Neutrophil (primary cell): ENCODE data around the gene BRF1.

Source experiments
- H3K27ac ChIP-seq: fragments of 200-600 bp; sonication (generic); 2 replicates; pipeline ENCODE4 v1.5.1; 2016; ENCODE audit warnings: mild to moderate bottlenecking, moderate library complexity
- H3K27me3 ChIP-seq: fragments of 200-600 bp; sonication (generic); 2 replicates; pipeline ENCODE4 v1.6.0; 2016; ENCODE audit warnings: mild to moderate bottlenecking
- H3K36me3 ChIP-seq: fragments of 200-600 bp; sonication (generic); 2 replicates; pipeline ENCODE4 v1.5.1; 2017
- H3K4me1 ChIP-seq, 2 experiments: fragments of 200-600 bp in 1 of 2; sonication (generic) in 1 of 2; 1 replicate in 1 of 2; 2 replicates in 1 of 2; pipeline versions ENCODE4 v1.5.1 to v1.6.1; 2013 to 2016; ENCODE audit warnings: low read depth in 1 of 2, low read length in 1 of 2, mild to moderate bottlenecking in 1 of 2, moderate library complexity in 1 of 2; ENCODE audit not compliant: control insufficient read depth in 1 of 2, insufficient read depth in 1 of 2
- H3K4me3 ChIP-seq, 2 experiments: fragments of 200-600 bp in 1 of 2; sonication (generic) in 1 of 2; 1 replicate in 1 of 2; 2 replicates in 1 of 2; pipeline ENCODE4 v1.5.1; 2013 to 2016; ENCODE audit warnings: low read depth in 1 of 2, low read length in 1 of 2, mild to moderate bottlenecking in 1 of 2, moderate library complexity in 1 of 2
- H3K9me3 ChIP-seq: fragments of 200-600 bp; sonication (generic); 2 replicates; pipeline ENCODE4 v1.5.1; 2016
- TF ChIP-seq, protein P1 (sequence below): fragments of 200-600 bp; sonication (generic); IDR thresholded peaks from 2 replicates; pipeline ENCODE4 v1.5.1; 2016; ENCODE audit warnings: antibody characterized with exemption

BRF1 gene

GRCh38 chr14:105286759-105287144, 14.0 kb downstream of the BRF1 start:
- no peak overlapping the region for H3K4me3 ChIP-seq
- TF ChIP-seq, protein P1, sequence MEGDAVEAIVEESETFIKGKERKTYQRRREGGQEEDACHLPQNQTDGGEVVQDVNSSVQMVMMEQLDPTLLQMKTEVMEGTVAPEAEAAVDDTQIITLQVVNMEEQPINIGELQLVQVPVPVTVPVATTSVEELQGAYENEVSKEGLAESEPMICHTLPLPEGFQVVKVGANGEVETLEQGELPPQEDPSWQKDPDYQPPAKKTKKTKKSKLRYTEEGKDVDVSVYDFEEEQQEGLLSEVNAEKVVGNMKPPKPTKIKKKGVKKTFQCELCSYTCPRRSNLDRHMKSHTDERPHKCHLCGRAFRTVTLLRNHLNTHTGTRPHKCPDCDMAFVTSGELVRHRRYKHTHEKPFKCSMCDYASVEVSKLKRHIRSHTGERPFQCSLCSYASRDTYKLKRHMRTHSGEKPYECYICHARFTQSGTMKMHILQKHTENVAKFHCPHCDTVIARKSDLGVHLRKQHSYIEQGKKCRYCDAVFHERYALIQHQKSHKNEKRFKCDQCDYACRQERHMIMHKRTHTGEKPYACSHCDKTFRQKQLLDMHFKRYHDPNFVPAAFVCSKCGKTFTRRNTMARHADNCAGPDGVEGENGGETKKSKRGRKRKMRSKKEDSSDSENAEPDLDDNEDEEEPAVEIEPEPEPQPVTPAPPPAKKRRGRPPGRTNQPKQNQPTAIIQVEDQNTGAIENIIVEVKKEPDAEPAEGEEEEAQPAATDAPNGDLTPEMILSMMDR, result no peak
- peaks cover 12% of the 10 kb centered on the region for H3K27me3 ChIP-seq
- no peaks in the 10 kb centered on the region for H3K9me3 ChIP-seq
- no peaks in the 10 kb centered on the region for H3K36me3 ChIP-seq
- no peak overlapping the region for H3K27ac ChIP-seq
- peaks cover 10 to 13% of the 10 kb centered on the region in 2 experiments for H3K4me1 ChIP-seq

DNA sequence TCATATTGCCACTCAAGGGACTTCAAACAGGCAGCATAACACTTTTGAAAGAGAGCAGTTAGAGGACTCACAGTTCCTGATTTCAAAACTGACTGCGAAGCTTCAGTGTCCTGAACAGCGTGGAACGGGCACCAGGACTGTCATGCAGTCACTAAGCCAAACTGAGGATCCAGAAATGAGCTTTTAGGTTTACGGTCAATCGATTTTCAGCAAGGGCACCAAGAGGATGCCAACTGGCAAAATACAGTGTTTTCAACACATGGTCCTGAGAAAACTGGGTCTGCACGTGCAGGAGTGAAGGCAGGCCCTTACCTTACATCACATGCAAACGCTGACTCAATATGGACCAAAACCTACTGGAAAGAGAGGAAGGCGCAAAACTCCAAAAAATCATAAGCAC, 15.6 kb downstream of the BRF1 start:
- Histone ChIP-seq H3K9me3 (no peaks in the 10 kb centered on the region), H3K4me3 (no peak overlapping the region), H3K27ac (no peak overlapping the region), H3K4me1 (no peaks in the 10 kb centered on the region), H3K27me3 (no peaks in the 10 kb centered on the region), H3K36me3 (no peaks in the 10 kb centered on the region)
- TF ChIP-seq, protein P1, result no peak

GRCh38 chr14:105283899-105284298, 16.9 kb downstream of the BRF1 start:
- Histone ChIP-seq H3K36me3 (no peaks in the 10 kb centered on the region), H3K27ac (no peak overlapping the region), H3K27me3 (no peaks in the 10 kb centered on the region), H3K4me1 (no peaks in the 10 kb centered on the region), H3K4me3 (no peak overlapping the region), H3K9me3 (no peaks in the 10 kb centered on the region)
- TF ChIP-seq, protein P1, result no peak

DNA sequence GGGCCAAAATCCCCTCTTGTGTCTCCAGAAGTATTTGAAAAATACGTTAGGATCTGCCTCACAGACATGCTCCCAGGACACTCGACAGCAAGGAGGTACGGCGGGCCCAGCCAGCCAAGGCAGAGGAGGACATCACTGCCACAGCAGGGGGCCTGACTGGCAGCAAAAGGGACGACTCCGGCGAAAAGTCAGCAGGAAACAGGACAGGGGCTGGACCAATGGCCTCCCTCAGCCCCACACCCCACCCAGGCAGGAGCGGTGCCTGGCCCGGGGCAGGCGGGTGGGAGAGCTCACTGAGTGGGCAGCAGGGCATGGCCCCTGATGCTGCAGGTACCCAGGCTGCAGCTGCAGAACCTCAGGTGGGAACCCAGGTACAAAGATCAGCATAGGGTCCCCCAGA, 17.8 kb downstream of the BRF1 start:
- Histone ChIP-seq H3K27ac (no peak overlapping the region), H3K9me3 (no peaks in the 10 kb centered on the region), H3K27me3 (no peaks in the 10 kb centered on the region), H3K4me3 (no peak overlapping the region), H3K36me3 (no peaks in the 10 kb centered on the region), H3K4me1 (no peaks in the 10 kb centered on the region)
- TF ChIP-seq, protein P1, result no peak

- no peaks in the 10 kb centered on the region for H3K9me3 ChIP-seq
- H3K27me3 ChIP-seq, result no peaks in the 10 kb centered on the region
- H3K4me3 ChIP-seq, result no peak overlapping the region
- TF ChIP-seq, protein P1, result no peak
- no peaks in the 10 kb centered on the region for H3K4me1 ChIP-seq
- H3K36me3 ChIP-seq, result no peaks in the 10 kb centered on the region
- H3K27ac ChIP-seq, result no peak overlapping the region
Observed at GRCh38 chr14:105282098-105282725, 18.6 kb downstream of the BRF1 start.
